ENCODE measurements around the gene NPR1. TPM values are rescaled to one million over a fixed set of nuclear protein-coding genes. Genes with fewer than 3 reads are reported as not detected.

NPR1 gene
- total and polyA plus RNA-seq, 2 of the 13 experiments (the other 11 are each of a cell fraction or from before 2014, with no cell fraction given): not detected

GRCh38 chr1:153643816-153644215 lies 34.7 kb upstream of the NPR1 start:
- intact Hi-C loops (cut with micrococcal nuclease; ENCODE audit: unreplicated experiment): no loop called here
- Histone ChIP-seq H3K4me1 (ENCODE audit: insufficient read depth, low read length) (peaks cover 15% of the 10 kb centered on the region), H2AFZ (ENCODE audit: low read length) (no peak overlapping the region), H3K4me2 (ENCODE audit: low read depth, low read length) (no peak overlapping the region), H3K9ac (ENCODE audit: insufficient read depth, low read depth, low read length) (no peak overlapping the region), H3K9me3 (ENCODE audit: low read length) (no peaks in the 10 kb centered on the region), H3K36me3 (replicated peaks in 1 of 2; ENCODE audit: control insufficient read depth in 1 of 2, insufficient read depth in 2 of 2, low read length in 2 of 2) (peaks cover 21 to 71% of the 10 kb centered on the region in 2 experiments), H3K27me3 (ENCODE audit: control insufficient read depth in 1 of 2, insufficient read depth in 2 of 2, low read length in 2 of 2) (no peaks in the 10 kb centered on the region), H3K27ac (ENCODE audit: extremely low read length, insufficient read depth, low read length) (no peak overlapping the region), H3K4me3 (replicated peaks in 1 of 3; ENCODE audit: insufficient read depth in 1 of 3, low read depth in 2 of 3, low read length in 3 of 3) (no peak overlapping the region), H4K20me1 (ENCODE audit: insufficient read depth, low read length) (no peaks in the 10 kb centered on the region; the same call in 1 of the 2 replicates), H3K79me2 (ENCODE audit: insufficient read depth, low read length) (peaks cover 6% of the 10 kb centered on the region)
- TF ChIP-seq ZSCAN5A (CRISPR knock-in tag; IDR thresholded peaks at IDR 0.05; ENCODE audit: borderline replicate concordance) (no peak), NR2F6 (IDR thresholded peaks at IDR 0.05) (0 out of 2 replicates have a peak, but pooled peaks have one; percentile 13), NR2F6 (CRISPR knock-in tag; IDR thresholded peaks at IDR 0.05) (no peak), ATF7-NPFF (CRISPR knock-in tag; IDR thresholded peaks at IDR 0.05; ENCODE audit: low read depth) (no peak)
- in situ Hi-C loops (cut with HindIII; ENCODE audit: extremely low pct_ligation_motif_present, low pct_unique_long_range_greater_than_20kb): no loop called here
- DNase-seq (ENCODE audit: low spot score) (no peak), FAIRE-seq (no peak), ATAC-seq (no peak)
- no TSS peak for BruUV-seq (replicated peaks)
- POLR2A ChIA-PET: interaction anchor here (0.9 to 4.2 kb wide), 8 partner anchors 9 to 132 kb away, joined by 3 to 40 read pairs (median 5); partner anchors contain the start of genes CHTOP, S100A1, S100A13 and S100A14
- CTCF ChIA-PET (ENCODE audit: low intra/inter-chr PET ratio, low total read pairs): no interaction called here

GRCh38 chr1:153646672-153647345 lies 31.7 kb upstream of the NPR1 start:
- no peak overlapping the region for H3K4me2 ChIP-seq (ENCODE audit: low read depth, low read length)
- H3K36me3 ChIP-seq (replicated peaks in 1 of 2; ENCODE audit: control insufficient read depth in 1 of 2, insufficient read depth in 2 of 2, low read length in 2 of 2): peaks cover 15 to 42% of the 10 kb centered on the region in 2 experiments
- FAIRE-seq: no peak
- TSS peak; percentile 2 for BruUV-seq (replicated peaks)
- POLR2A ChIA-PET: interaction anchor here (1.3 to 4.6 kb wide), 5 partner anchors 12 to 75 kb away, joined by 6 to 36 read pairs (median 11); partner anchors contain the start of genes CHTOP, S100A1, S100A13 and SNAPIN
- no peak for DNase-seq (ENCODE audit: low spot score)
- ATAC-seq: peak; percentile 5; the same call in 2 of the 3 replicates
- H2AFZ ChIP-seq (ENCODE audit: low read length): no peak overlapping the region
- H4K20me1 ChIP-seq (ENCODE audit: insufficient read depth, low read length): no peaks in the 10 kb centered on the region; the same call in 1 of the 2 replicates
- H3K79me2 ChIP-seq (ENCODE audit: insufficient read depth, low read length): peaks cover 2% of the 10 kb centered on the region
- H3K27ac ChIP-seq (ENCODE audit: extremely low read length, insufficient read depth, low read length): no peak overlapping the region
- H3K27me3 ChIP-seq (ENCODE audit: control insufficient read depth in 1 of 2, insufficient read depth in 2 of 2, low read length in 2 of 2): no peaks in the 10 kb centered on the region
- CTCF ChIA-PET (ENCODE audit: low intra/inter-chr PET ratio, low total read pairs): no interaction called here
- no peak overlapping the region for H3K9ac ChIP-seq (ENCODE audit: insufficient read depth, low read depth, low read length)
- peaks cover 15% of the 10 kb centered on the region for H3K4me1 ChIP-seq (ENCODE audit: insufficient read depth, low read length)
- intact Hi-C loops (cut with micrococcal nuclease; ENCODE audit: unreplicated experiment) (no loop called here), in situ Hi-C loops (cut with HindIII; ENCODE audit: extremely low pct_ligation_motif_present, low pct_unique_long_range_greater_than_20kb) (no loop called here)
- no peak overlapping the region for H3K4me3 ChIP-seq (replicated peaks in 1 of 3; ENCODE audit: insufficient read depth in 1 of 3, low read depth in 2 of 3, low read length in 3 of 3)
- 100% methylated on average over 5 of the region's 5 CpGs for whole genome bisulfite sequencing (ENCODE audit: low lambda C conversion rate)
- H3K9me3 ChIP-seq (ENCODE audit: low read length): no peaks in the 10 kb centered on the region
- TF ChIP-seq POLR2AphosphoS2 (IDR thresholded peaks at IDR 0.05; ENCODE audit: low read depth, low read length): peak; percentile 43; the same call in 1 of the 2 replicates
- no peak for TF ChIP-seq YEATS2 (CRISPR knock-in tag; IDR thresholded peaks at IDR 0.05; ENCODE audit: borderline replicate concordance)
- 0 out of 2 replicates have a peak, but pooled peaks have one; percentile 23 for TF ChIP-seq ZHX1 (CRISPR knock-in tag; IDR thresholded peaks at IDR 0.05; ENCODE audit: low read depth)
- TF ChIP-seq AKAP8 (CRISPR knock-in tag; IDR thresholded peaks at IDR 0.05): 0 out of 2 replicates have a peak, but pooled peaks have one; percentile 46
- TF ChIP-seq ZNF280D (CRISPR knock-in tag; IDR thresholded peaks at IDR 0.05): no peak

Measured in HepG2 (cell line).